Measurements from ENCODE around the gene NHLRC1.

Gene NHLRC1

GRCh38 chr6:18148304-18149025 is 26.0 kb upstream of the NHLRC1 start:
- ATAC-seq (ENCODE audit: low read depth) (peak; percentile 70), DNase-seq (ENCODE audit: low spot score) (no peak)
- Histone ChIP-seq H3K36me3 (ENCODE audit: low read depth) (peaks cover 10% of the 10 kb centered on the region), H3K27ac (ENCODE audit: poor library complexity, severe bottlenecking) (peak overlapping the region; percentile 55), H3K4me1 (ENCODE audit: insufficient read depth, poor library complexity, severe bottlenecking) (peaks cover 22% of the 10 kb centered on the region), H3K9me3 (ENCODE audit: severe bottlenecking) (no peaks in the 10 kb centered on the region), H3K4me3 (ENCODE audit: severe bottlenecking) (no peak overlapping the region), H3K27me3 (ENCODE audit: insufficient read depth, poor library complexity, severe bottlenecking) (no peaks in the 10 kb centered on the region)
- TF ChIP-seq, protein P1, sequence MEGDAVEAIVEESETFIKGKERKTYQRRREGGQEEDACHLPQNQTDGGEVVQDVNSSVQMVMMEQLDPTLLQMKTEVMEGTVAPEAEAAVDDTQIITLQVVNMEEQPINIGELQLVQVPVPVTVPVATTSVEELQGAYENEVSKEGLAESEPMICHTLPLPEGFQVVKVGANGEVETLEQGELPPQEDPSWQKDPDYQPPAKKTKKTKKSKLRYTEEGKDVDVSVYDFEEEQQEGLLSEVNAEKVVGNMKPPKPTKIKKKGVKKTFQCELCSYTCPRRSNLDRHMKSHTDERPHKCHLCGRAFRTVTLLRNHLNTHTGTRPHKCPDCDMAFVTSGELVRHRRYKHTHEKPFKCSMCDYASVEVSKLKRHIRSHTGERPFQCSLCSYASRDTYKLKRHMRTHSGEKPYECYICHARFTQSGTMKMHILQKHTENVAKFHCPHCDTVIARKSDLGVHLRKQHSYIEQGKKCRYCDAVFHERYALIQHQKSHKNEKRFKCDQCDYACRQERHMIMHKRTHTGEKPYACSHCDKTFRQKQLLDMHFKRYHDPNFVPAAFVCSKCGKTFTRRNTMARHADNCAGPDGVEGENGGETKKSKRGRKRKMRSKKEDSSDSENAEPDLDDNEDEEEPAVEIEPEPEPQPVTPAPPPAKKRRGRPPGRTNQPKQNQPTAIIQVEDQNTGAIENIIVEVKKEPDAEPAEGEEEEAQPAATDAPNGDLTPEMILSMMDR (IDR thresholded peaks at IDR 0.05; ENCODE audit: poor library complexity, severe bottlenecking) = no peak

GRCh38 chr6:18147616-18148015 is 25.1 kb upstream of the NHLRC1 start:
- peaks cover 18% of the 10 kb centered on the region for H3K36me3 ChIP-seq (ENCODE audit: low read depth)

GRCh38 chr6:18147160-18147559 is 24.7 kb upstream of the NHLRC1 start:
- H3K4me3 ChIP-seq (ENCODE audit: severe bottlenecking) = no peak overlapping the region
- ATAC-seq (ENCODE audit: low read depth) (peak; percentile 79), DNase-seq (ENCODE audit: low spot score) (no peak)
- H3K9me3 ChIP-seq (ENCODE audit: severe bottlenecking) = no peaks in the 10 kb centered on the region
- TF ChIP-seq, protein P1 (IDR thresholded peaks at IDR 0.05; ENCODE audit: poor library complexity, severe bottlenecking) = no peak
- H3K4me1 ChIP-seq (ENCODE audit: insufficient read depth, poor library complexity, severe bottlenecking) = peaks cover 18% of the 10 kb centered on the region
- no peaks in the 10 kb centered on the region for H3K27me3 ChIP-seq (ENCODE audit: insufficient read depth, poor library complexity, severe bottlenecking)
- peak overlapping the region; percentile 55 for H3K27ac ChIP-seq (ENCODE audit: poor library complexity, severe bottlenecking)
- peaks cover 21% of the 10 kb centered on the region for H3K36me3 ChIP-seq (ENCODE audit: low read depth)

More at GRCh38 chr6:18147616-18148015, 25.1 kb upstream of the NHLRC1 start:
- no peak overlapping the region for H3K4me3 ChIP-seq (ENCODE audit: severe bottlenecking)
- H3K27me3 ChIP-seq (ENCODE audit: insufficient read depth, poor library complexity, severe bottlenecking) = no peaks in the 10 kb centered on the region
- TF ChIP-seq, protein P1 (IDR thresholded peaks at IDR 0.05; ENCODE audit: poor library complexity, severe bottlenecking) = no peak
- H3K27ac ChIP-seq (ENCODE audit: poor library complexity, severe bottlenecking) = peak overlapping the region; percentile 55
- H3K9me3 ChIP-seq (ENCODE audit: severe bottlenecking) = no peaks in the 10 kb centered on the region
- DNase-seq (ENCODE audit: low spot score) (no peak), ATAC-seq (ENCODE audit: low read depth) (no peak)
- peaks cover 18% of the 10 kb centered on the region for H3K4me1 ChIP-seq (ENCODE audit: insufficient read depth, poor library complexity, severe bottlenecking)

DNA sequence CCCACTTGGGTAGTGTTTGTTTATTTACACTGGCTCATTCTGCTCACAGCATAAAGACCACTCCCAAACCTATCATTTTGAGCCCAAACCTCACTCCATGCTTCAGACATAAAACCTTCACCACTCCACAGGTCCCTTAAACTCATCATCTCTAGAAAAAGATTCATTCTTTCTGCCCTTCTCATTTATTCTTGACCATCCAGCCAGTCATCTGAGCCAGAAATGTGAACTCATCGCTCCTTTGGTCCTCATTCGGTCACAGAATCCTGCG is 20.0 kb upstream of the NHLRC1 start:
- peaks cover 16% of the 10 kb centered on the region for H3K36me3 ChIP-seq (ENCODE audit: low read depth)
- H3K9me3 ChIP-seq (ENCODE audit: severe bottlenecking) = no peaks in the 10 kb centered on the region

More for the DNA sequence above, 20.0 kb upstream of the NHLRC1 start:
- ATAC-seq (ENCODE audit: low read depth) (no peak), DNase-seq (ENCODE audit: low spot score) (no peak)
- H3K27ac ChIP-seq (ENCODE audit: poor library complexity, severe bottlenecking) = no peak overlapping the region
- no peak overlapping the region for H3K4me3 ChIP-seq (ENCODE audit: severe bottlenecking)
- no peaks in the 10 kb centered on the region for H3K27me3 ChIP-seq (ENCODE audit: insufficient read depth, poor library complexity, severe bottlenecking)
- TF ChIP-seq, protein P1 (IDR thresholded peaks at IDR 0.05; ENCODE audit: poor library complexity, severe bottlenecking) = no peak
- peaks cover 8% of the 10 kb centered on the region for H3K4me1 ChIP-seq (ENCODE audit: insufficient read depth, poor library complexity, severe bottlenecking)
